WI38 (cell line): ENCODE results near the gene CCDC54.

ENCODE experiments used
- H3K4me3 ChIP-seq: 2 replicates; pipeline ENCODE4 v1.5.1; 2011; ENCODE audit warnings: low read depth, mild to moderate bottlenecking, control low read depth, low read length
- TF ChIP-seq, protein P1 (sequence below): IDR thresholded peaks from 2 replicates; pipeline ENCODE4 v1.5.1; 2012; ENCODE audit warnings: low read depth, mild to moderate bottlenecking, control low read depth, low read length

The CCDC54 gene

DNA sequence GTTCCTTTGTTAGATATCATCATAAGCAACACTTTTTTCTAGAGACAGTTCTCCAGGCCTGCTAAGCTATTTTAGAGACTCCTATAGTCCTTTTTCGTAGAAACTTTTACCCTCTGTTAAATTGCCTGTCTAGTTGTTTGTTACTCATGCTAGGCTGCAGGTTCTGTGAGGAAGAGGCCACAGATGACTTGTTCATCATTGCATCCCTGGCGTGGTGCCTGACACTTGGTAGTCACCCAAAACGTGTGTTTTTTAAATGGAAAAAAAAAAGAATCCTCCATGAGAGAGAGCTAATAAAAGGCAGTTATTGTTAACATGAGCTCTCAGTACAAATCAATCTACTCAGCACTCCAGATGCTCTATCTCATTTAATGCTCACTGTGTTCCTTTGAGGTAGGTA, 35.1 kb downstream of the CCDC54 start:
- TF ChIP-seq, protein P1, sequence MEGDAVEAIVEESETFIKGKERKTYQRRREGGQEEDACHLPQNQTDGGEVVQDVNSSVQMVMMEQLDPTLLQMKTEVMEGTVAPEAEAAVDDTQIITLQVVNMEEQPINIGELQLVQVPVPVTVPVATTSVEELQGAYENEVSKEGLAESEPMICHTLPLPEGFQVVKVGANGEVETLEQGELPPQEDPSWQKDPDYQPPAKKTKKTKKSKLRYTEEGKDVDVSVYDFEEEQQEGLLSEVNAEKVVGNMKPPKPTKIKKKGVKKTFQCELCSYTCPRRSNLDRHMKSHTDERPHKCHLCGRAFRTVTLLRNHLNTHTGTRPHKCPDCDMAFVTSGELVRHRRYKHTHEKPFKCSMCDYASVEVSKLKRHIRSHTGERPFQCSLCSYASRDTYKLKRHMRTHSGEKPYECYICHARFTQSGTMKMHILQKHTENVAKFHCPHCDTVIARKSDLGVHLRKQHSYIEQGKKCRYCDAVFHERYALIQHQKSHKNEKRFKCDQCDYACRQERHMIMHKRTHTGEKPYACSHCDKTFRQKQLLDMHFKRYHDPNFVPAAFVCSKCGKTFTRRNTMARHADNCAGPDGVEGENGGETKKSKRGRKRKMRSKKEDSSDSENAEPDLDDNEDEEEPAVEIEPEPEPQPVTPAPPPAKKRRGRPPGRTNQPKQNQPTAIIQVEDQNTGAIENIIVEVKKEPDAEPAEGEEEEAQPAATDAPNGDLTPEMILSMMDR, result no peak
- H3K4me3 ChIP-seq, result no peak overlapping the region

DNA sequence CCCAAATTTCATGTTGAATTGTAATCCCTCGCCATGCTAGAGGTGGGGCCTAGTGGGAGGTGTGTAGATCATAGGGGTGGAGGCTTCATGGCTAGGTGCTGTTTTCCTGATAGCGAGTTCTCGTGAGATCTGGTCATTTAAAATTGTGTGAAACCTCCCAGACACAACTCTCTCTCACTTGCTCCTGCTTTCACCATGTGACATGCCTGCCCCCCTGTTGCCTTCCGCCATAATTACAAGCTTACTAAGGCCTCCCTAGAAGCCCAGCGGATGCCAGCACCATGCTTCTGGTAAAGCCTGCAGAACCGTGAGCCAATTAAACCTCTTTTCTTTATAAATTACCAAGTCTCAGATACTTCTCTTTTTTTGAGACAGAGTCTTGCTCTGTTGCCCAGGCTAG, 36.0 kb downstream of the CCDC54 start:
- TF ChIP-seq, protein P1, result no peak
- H3K4me3 ChIP-seq, result no peak overlapping the region

DNA sequence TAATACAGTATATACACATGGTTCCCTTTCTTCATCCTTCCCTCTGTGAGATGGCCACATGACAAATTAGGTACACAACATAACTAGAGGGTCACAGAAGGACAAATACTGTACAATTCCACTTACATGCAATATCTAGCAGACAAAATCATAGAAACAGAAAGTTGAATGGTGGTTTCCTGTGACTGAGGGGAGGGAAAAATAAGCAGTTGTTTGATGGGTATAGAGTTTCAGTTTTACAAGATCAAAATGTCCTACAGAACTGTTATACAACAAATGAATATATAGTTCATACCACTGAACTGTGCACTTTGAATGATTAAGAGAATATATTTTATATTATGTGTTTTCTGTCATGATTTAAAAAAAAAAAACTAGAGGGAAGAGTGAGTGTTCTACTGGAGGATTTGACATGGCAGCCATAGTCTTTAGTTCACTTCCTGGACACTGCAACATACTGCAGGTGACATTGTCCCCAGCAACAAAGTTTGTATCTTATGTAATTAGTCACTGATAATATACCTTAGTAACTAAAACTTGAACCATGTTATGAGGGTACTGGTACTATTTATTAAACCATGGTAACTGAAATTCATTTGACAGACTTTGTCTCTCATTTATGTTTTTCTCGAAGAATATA, 37.2 kb downstream of the CCDC54 start:
- no peak overlapping the region for H3K4me3 ChIP-seq
- TF ChIP-seq, protein P1, result no peak

- TF ChIP-seq, protein P1, result no peak
- no peak overlapping the region for H3K4me3 ChIP-seq
Measured at GRCh38 chr3:107416138-107416537, 38.9 kb downstream of the CCDC54 start.

GRCh38 chr3:107416886-107417285, 39.6 kb downstream of the CCDC54 start:
- no peak overlapping the region for H3K4me3 ChIP-seq
- TF ChIP-seq, protein P1, result no peak

- H3K4me3 ChIP-seq, result peak overlapping the region; percentile 49
- TF ChIP-seq, protein P1, result peak; percentile 38; the same call in 1 of the 2 replicates
Measured at GRCh38 chr3:107421170-107421792, 44.0 kb downstream of the CCDC54 start.

- H3K4me3 ChIP-seq, result no peak overlapping the region
- TF ChIP-seq, protein P1, result no peak
Measured at GRCh38 chr3:107421881-107422280, 44.6 kb downstream of the CCDC54 start.
